ENCODE data around the gene AKT1.

- no peak for TF ChIP-seq CTCF (IDR thresholded peaks at IDR 0.05)
- no peak for TF ChIP-seq POLR2A (IDR thresholded peaks at IDR 0.05)
Measured at GRCh38 chr14:104730487-104730886, 65.1 kb downstream of the AKT1 start.
